Stimulated activated CD8-positive, alpha-beta memory T cell treated with anti-CD3 and anti-CD28 coated beads, Interleukin-4, amount 100 ng/mL, for 4 hours (primary cell): Measurements from ENCODE around the gene NDUFB10.

Experiments used
- DNase-seq, 2 donors: peaks; one replicate each; pipeline ENCODE4 v3.0.0-alpha.2; 2020; ENCODE audit warnings: low read depth in 2 of 2, low spot score in 1 of 2

NDUFB10 gene

GRCh38 chr16:2001035-2001434 is 41.7 kb downstream of the NDUFB10 start:
- DNase-seq, result no peak

GRCh38 chr16:2001456-2002355 is 42.4 kb downstream of the NDUFB10 start:
- DNase-seq, result no peak

- DNase-seq, result no peak
These were observed 43.3 kb downstream of the NDUFB10 start for GRCh38 chr16:2002406-2003230.

- no peak for DNase-seq
These were observed 44.0 kb downstream of the NDUFB10 start for GRCh38 chr16:2003231-2003826.

GRCh38 chr16:2003827-2004641 is 44.7 kb downstream of the NDUFB10 start:
- peak; percentile 62 to 65 for DNase-seq

GRCh38 chr16:2004795-2005517 is 45.6 kb downstream of the NDUFB10 start:
- no peak for DNase-seq

GRCh38 chr16:2005646-2006045 is 46.3 kb downstream of the NDUFB10 start:
- DNase-seq, result no peak

- no peak for DNase-seq
These were observed 47.0 kb downstream of the NDUFB10 start for GRCh38 chr16:2006317-2006716.

GRCh38 chr16:2007081-2007836 is 47.9 kb downstream of the NDUFB10 start:
- DNase-seq, result no peak

- DNase-seq, result no peak
These were observed 48.7 kb downstream of the NDUFB10 start for GRCh38 chr16:2008009-2008526.

GRCh38 chr16:2008631-2009163 is 49.4 kb downstream of the NDUFB10 start:
- DNase-seq, result no peak

- DNase-seq, result no peak
These were observed 49.9 kb downstream of the NDUFB10 start for GRCh38 chr16:2009164-2009711.

- DNase-seq, result peak; percentile 47 to 58
These were observed 50.6 kb downstream of the NDUFB10 start, which contains the start of gene ZNF598 for GRCh38 chr16:2009791-2010510. Gene ZNF598 (minus strand): TSS chr16:2009821.
